Lung microvascular endothelial cell (primary cell): ENCODE measurements around the gene KRTAP10-6. TPM values are rescaled to one million over a fixed set of nuclear protein-coding genes. Genes with fewer than 3 reads are reported as not detected.
"Not testable (repeated sequence)": the region's sequence is repeated elsewhere in the genome, so short reads cannot be mapped to it uniquely, and the experiment has no call there.

Experiments
- DNase-seq, 2 donors: peaks; one replicate each; pipeline versions ENCODE4 v3.0.0 to v3.0.0-alpha.2; 2010; ENCODE audit warnings: low read depth in 2 of 2
- total RNA-seq: library from RNA; depleted of rRNA; stranded (reverse); fragments of >200 nt; gene quantifications from 2 replicates; pipeline ENCODE4 v1.2.1, GENCODE V29; 2014

The KRTAP10-6 gene
- total RNA-seq, 1 donor from 2014 or later = not detected

DNA sequence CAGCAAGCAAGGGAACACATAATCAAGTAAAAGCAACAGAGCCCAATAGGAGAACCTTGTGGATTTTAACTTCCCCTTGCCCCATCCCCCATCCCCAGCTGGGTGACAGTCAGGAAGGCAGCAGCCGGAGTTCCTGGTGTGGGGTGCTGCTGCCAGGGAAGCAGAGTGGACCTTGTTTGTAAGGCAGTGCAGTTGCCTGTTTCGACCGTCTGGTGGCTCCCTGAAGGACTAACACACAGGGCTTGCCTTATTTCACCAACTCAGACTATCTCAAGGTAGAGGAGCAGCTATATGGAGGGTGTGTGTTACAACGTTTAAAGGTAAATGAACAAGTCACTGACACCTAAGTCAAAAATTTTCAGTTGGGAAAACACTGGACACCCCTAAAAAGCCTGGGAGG is 26.2 kb upstream of the KRTAP10-6 start:
- DNase-seq = peak; percentile 47 to 57

- no peak for DNase-seq
These were observed 24.8 kb upstream of the KRTAP10-6 start for GRCh38 chr21:44617071-44617501.

- DNase-seq = no peak
These were observed 24.3 kb upstream of the KRTAP10-6 start for GRCh38 chr21:44616591-44616926.

- no peak for DNase-seq
These were observed 23.7 kb upstream of the KRTAP10-6 start for GRCh38 chr21:44615911-44616590.

GRCh38 chr21:44615466-44615865 is 23.2 kb upstream of the KRTAP10-6 start:
- DNase-seq = no peak

DNA sequence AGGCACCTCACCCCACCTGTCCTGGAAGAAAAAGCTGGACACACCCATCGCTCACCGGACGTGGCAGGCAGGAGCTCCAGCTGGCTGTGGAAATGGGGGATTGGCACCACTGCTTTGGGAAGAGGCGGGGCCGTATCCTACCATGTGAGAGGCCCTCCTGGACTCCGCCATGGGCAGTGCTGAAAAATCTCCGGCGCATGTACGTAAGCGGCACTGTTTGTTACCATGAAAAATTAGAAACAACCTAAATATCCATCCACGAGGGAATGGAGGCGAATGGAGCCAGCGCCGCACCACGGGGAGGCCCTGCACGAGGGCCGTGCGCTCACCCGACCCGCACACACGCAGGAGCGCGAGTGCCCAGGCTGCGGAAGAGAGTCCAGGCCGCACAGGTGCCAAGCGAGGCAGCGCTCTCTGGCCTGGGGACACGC is 22.7 kb upstream of the KRTAP10-6 start:
- no peak for DNase-seq

- DNase-seq = no peak
These were observed 21.9 kb upstream of the KRTAP10-6 start for GRCh38 chr21:44614161-44614631.

DNA sequence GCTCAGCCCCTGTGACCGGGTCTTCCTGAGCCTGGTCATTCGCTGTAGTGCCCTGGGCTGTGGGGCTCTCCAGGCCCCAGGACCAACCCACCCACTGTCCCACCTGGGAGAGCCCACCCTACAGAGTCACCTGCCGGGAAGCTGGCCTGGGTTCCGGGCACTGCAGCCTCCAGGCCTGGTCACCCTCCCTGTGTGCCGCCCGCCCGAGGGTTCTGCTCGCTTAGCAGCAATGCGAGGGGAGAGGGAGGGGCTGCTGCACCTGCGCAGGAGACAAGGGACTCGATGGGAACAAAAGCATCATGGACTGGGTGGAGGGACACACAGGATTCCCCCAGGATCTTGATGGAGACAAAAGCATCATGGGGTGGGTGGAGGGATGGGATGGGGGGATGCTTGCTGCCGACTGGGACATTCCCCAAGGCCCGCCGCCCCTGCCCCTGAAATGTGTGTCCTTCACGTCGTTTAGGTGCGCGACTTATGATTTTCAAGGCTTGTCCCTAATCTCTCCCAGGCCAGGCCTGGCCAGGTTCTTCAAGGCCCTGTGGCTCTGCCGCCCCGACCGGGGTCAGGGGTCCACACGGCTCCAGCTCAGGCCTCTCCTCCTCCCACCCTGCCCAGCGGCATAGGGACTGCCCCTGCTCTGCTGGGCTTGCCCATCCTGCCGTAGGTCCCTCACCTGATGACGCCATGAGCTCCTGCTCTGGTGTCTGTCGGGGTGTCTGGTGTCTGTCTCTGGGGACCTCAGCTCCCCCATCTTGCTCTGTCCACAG is 21.3 kb upstream of the KRTAP10-6 start:
- no peak for DNase-seq

DNA sequence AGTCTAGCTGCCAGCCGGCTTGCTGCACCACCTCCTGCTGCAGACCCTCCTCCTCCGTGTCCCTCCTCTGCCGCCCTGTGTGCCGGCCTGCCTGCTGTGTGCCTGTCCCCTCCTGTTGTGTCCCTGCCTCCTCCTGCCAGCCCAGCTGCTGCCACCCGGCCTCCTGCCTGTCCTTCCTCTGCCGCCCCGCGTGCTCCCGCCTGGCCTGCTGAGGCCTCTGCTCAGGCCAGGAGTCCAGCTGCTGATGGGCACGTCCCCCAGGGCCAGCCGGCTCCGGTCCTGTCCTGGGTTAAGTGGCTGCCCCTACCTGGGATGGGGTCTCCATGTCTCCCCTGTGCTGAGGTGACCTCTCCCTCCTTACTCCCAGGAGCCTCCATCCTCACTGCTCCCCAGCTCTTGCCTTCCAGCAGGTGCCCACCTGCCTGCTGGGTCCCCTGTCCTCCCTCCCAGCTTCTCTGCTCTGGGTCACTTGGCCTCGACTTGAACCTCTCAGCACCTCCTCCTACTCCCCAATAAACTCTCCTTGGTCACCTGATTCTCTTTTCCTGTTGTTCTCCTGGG is 20.4 kb upstream of the KRTAP10-6 start:
- no peak for DNase-seq

GRCh38 chr21:44612029-44612486 is 19.8 kb upstream of the KRTAP10-6 start, which contains the start of gene KRTAP10-8:
Gene KRTAP10-8, plus strand, starts transcription at chr21:44612079. Its CDS starts 22 bp downstream, at chr21:44612101.
- no peak for DNase-seq

DNA sequence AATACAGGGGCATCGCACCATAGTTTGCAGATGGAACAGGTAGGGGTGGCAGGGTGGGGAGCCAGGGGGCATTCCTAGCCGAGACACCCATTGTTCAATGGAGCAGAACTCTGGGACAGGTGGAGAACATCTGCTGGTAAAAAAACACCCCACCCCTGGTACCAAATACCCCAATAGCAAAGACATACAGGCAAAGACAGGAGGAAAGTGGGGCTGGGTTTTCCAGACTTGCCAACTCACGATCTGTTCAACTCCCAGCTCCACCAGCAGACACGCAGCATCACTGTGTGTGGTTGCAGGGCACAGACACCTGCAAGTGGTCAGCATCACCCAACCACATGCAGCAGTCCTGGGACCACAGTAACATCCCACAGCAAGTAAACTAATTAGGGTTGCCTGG is 19.2 kb upstream of the KRTAP10-6 start:
- DNase-seq = no peak

DNA sequence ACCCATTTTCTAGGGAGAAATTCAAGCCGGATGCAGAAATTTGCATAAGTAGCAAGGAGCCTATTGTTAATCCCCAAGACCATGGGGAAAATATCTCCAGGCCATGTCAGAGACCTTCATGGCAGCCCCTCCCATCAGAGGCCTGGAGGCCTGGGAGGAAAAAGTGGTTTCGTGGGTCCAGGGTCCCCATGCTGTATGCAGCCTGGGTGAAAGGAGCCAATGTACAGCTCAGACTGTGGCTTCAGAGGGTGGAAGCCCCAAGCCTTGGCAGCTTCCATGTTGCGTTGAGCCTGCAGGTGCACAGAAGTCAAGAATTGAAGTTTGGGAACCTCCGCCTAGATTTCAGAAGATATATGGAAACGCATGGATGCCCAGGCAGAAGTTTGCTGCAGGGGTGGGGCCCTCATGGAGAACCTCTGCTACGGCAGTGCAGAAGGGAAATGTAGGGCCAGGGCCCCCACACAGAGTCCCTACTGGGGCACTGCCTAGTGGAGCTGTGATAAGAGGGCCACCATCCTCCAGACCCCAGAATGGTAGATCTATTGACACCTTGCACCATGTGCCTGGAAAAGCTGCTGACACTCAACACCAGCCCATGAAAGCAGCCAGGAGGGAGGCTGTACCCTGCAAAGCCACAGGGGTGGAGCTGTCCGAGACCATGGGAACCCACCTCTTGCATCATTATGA is 18.0 kb upstream of the KRTAP10-6 start:
- not testable (repeated sequence) for DNase-seq

- DNase-seq = no peak
These were observed 16.9 kb upstream of the KRTAP10-6 start for GRCh38 chr21:44609193-44609592.

DNA sequence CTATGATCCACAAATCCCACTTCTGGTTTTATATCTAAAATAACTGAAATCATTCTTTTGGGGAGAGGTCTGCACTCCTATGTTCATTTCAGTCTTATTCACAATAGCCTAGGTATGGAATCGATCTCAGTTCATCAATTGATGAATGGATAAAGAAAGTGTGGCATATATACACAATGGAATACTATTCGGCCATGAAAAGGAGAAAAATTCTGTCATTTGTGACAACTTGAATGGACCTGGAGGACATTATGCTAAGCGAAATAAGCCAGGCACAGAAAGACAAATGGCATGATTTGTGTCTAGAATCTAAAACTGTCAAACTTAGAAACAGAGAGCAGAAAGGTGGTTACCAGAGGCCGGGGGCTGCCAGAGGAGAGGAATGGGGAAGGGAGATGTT is 14.2 kb upstream of the KRTAP10-6 start:
- no peak for DNase-seq

DNA sequence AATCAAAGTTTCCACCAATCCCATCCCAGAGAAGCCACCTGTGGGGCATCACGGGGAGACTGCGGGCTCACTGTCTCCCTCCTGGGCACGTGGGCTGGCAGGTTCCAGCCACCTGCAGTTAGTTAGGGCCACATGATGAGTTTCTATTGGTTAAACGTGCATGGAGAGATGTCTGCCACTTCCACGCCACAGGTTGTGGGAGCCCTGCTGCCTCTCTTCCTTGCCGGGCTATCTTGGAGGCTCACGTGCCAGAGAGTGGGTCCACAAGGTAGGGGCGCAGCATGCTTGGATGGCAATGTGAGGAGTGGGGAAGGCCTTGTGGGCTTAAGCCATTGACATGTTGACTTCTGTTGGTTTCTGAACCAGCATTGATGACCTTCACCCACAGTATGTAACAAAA is 11.6 kb upstream of the KRTAP10-6 start:
- DNase-seq = no peak

GRCh38 chr21:44603109-44603875 is 11.0 kb upstream of the KRTAP10-6 start:
- DNase-seq = no peak

DNA sequence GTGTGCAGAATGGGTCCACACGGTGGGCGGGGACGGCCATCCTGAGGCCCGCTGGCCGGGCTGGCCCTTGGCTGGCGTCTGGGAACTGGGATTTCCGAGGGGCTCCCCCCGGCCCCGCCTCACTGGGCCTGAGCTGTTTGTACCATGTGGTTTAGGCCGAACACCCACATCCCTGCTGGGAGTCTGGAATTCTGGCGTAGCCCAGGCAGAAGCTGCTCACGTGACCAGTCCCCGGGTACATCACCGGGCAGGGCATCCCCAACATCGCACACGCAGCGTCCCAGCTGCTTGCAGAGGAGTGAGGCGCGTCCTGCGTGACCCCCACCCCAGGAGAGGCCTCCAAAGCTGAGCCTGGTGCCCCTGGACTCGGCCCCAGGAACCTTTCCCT is 10.2 kb upstream of the KRTAP10-6 start:
- no peak for DNase-seq

GRCh38 chr21:44601596-44602462 is 9.5 kb upstream of the KRTAP10-6 start:
- DNase-seq = no peak

DNA sequence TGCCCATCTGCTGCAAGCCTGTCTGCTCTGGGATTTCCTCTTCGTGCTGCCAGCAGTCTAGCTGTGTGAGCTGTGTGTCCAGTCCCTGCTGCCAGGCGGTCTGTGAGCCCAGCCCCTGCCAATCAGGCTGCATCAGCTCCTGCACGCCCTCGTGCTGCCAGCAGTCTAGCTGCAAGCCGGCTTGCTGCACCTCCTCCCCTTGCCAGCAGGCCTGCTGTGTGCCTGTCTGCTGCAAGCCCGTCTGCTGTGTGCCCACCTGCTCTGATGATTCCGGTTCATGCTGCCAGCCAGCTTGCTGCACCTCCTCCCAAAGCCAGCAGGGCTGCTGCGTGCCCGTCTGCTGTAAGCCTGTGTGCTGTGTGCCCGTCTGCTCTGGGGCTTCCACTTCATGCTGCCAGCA is 8.8 kb upstream of the KRTAP10-6 start:
- not testable (repeated sequence) for DNase-seq
